Measurements from ENCODE around the gene KLHL2.
"Not testable (repeated sequence)": the region's sequence is repeated elsewhere in the genome, so short reads cannot be mapped to it uniquely, and the experiment has no call there.

KLHL2 gene

GRCh38 chr4:165217325-165217724 is 10.0 kb downstream of the KLHL2 start:
- ChIA-PET POLR2A (no interaction called here), CTCF (no interaction called here)
- TF ChIP-seq NFRKB (IDR thresholded peaks at IDR 0.05) = no peak
- no peak for DNase-seq (ENCODE audit: extremely low spot score)

GRCh38 chr4:165221306-165221705 is 13.9 kb downstream of the KLHL2 start:
- POLR2A ChIA-PET; DNase-seq (ENCODE audit: extremely low spot score): not testable (repeated sequence)
- CTCF ChIA-PET = interaction anchor here (0.6 kb wide), 1 partner anchor 9 kb away, joined by 5 read pairs; no protein-coding TSS in a partner anchor

GRCh38 chr4:165221993-165222650 is 14.8 kb downstream of the KLHL2 start:
- POLR2A ChIA-PET, CTCF ChIA-PET: not testable (repeated sequence)

GRCh38 chr4:165222651-165222994 is 15.3 kb downstream of the KLHL2 start:
- ChIA-PET POLR2A (no interaction called here), CTCF (no interaction called here)
- TF ChIP-seq FOXM1 (IDR thresholded peaks at IDR 0.05; ENCODE audit: borderline replicate concordance) (no peak), FOXA1 (IDR thresholded peaks at IDR 0.05) (no peak), LEF1 (IDR thresholded peaks at IDR 0.05; ENCODE audit: borderline replicate concordance) (no peak), SP1 (IDR thresholded peaks at IDR 0.05) (no peak), ARNT (IDR thresholded peaks at IDR 0.05) (no peak), BHLHE40 (IDR thresholded peaks at IDR 0.05; ENCODE audit: borderline replicate concordance) (no peak), NFRKB (IDR thresholded peaks at IDR 0.05) (no peak), L3MBTL2 (conservative IDR thresholded peaks at IDR 0.05) (no peak), ZNF384 (IDR thresholded peaks at IDR 0.05) (no peak), SUZ12 (IDR thresholded peaks at IDR 0.05) (no peak), FOXK2 (IDR thresholded peaks at IDR 0.05) (no peak), TARDBP (IDR thresholded peaks at IDR 0.05) (no peak), ELF4 (IDR thresholded peaks at IDR 0.05) (no peak), HDGF (IDR thresholded peaks at IDR 0.05; ENCODE audit: borderline replicate concordance) (no peak), CTBP1 (IDR thresholded peaks at IDR 0.05; ENCODE audit: borderline replicate concordance) (no peak), PKNOX1 (IDR thresholded peaks at IDR 0.05) (no peak)
- no peak for DNase-seq (ENCODE audit: extremely low spot score)

More at GRCh38 chr4:165221993-165222650, 14.8 kb downstream of the KLHL2 start:
- DNase-seq (ENCODE audit: extremely low spot score) = not testable (repeated sequence)

GRCh38 chr4:165227401-165227800 is 20.0 kb downstream of the KLHL2 start:
- DNase-seq (ENCODE audit: extremely low spot score); POLR2A ChIA-PET; CTCF ChIA-PET: not testable (repeated sequence)

- POLR2A ChIA-PET; DNase-seq (ENCODE audit: extremely low spot score): not testable (repeated sequence)
- CTCF ChIA-PET = interaction anchor here (0.6 kb wide), 2 partner anchors 8 to 126 kb away, joined by 3 to 5 read pairs; no protein-coding TSS in a partner anchor
Measured at GRCh38 chr4:165229490-165230200, 22.3 kb downstream of the KLHL2 start.

GRCh38 chr4:165232623-165233433 is 25.5 kb downstream of the KLHL2 start:
- DNase-seq (ENCODE audit: extremely low spot score); POLR2A ChIA-PET; CTCF ChIA-PET: not testable (repeated sequence)

- DNase-seq (ENCODE audit: extremely low spot score) = no peak
- ChIA-PET POLR2A (no interaction called here), CTCF (no interaction called here)
- TF ChIP-seq BHLHE40 (IDR thresholded peaks at IDR 0.05; ENCODE audit: borderline replicate concordance) = no peak
- TF ChIP-seq FOXA1 (IDR thresholded peaks at IDR 0.05) = no peak
- no peak for TF ChIP-seq ARNT (IDR thresholded peaks at IDR 0.05)
- no peak for TF ChIP-seq SUZ12 (IDR thresholded peaks at IDR 0.05)
- no peak for TF ChIP-seq SP1 (IDR thresholded peaks at IDR 0.05)
- TF ChIP-seq PKNOX1 (IDR thresholded peaks at IDR 0.05) = no peak
Measured at GRCh38 chr4:165234766-165235165, 27.4 kb downstream of the KLHL2 start.

- DNase-seq (ENCODE audit: extremely low spot score); POLR2A ChIA-PET: not testable (repeated sequence)
Measured at GRCh38 chr4:165236852-165237251, 29.5 kb downstream of the KLHL2 start.

GRCh38 chr4:165238041-165238640 is 30.8 kb downstream of the KLHL2 start:
- DNase-seq (ENCODE audit: extremely low spot score); CTCF ChIA-PET; POLR2A ChIA-PET: not testable (repeated sequence)

More at GRCh38 chr4:165236852-165237251, 29.5 kb downstream of the KLHL2 start:
- CTCF ChIA-PET = not testable (repeated sequence)

GRCh38 chr4:165240761-165241160 is 33.4 kb downstream of the KLHL2 start:
- DNase-seq (ENCODE audit: extremely low spot score); POLR2A ChIA-PET; CTCF ChIA-PET: not testable (repeated sequence)

- POLR2A ChIA-PET; CTCF ChIA-PET; DNase-seq (ENCODE audit: extremely low spot score): not testable (repeated sequence)
Measured at GRCh38 chr4:165244148-165244547, 36.8 kb downstream of the KLHL2 start.

All from HEK293T (cell line).